Memory B cell (primary cell): ENCODE results near the gene CD72.

Experiments
- ATAC-seq: fragments of 150-1000 bp; cut with Tn5 transposase; 2 replicates; pipeline ENCODE4 v1.10.0; 2021; ENCODE audit warnings: low read depth, mild to moderate bottlenecking, moderate library complexity
- DNase-seq, 2 donors: peaks; one replicate each; pipeline ENCODE4 v3.0.0; 2022; ENCODE audit warnings: low spot score in 2 of 2
- H3K27ac Mint-ChIP-seq: one replicate; pipeline ENCODE4 v1.8.0; 2022; ENCODE audit warnings: mild to moderate bottlenecking, moderate library complexity, mixed read lengths
- H3K27me3 Mint-ChIP-seq: one replicate; pipeline ENCODE4 v1.8.0; 2022; ENCODE audit warnings: mixed read lengths
- H3K36me3 Mint-ChIP-seq: one replicate; pipeline ENCODE4 v1.8.0; 2022; ENCODE audit warnings: mild to moderate bottlenecking, mixed read lengths
- H3K4me1 Mint-ChIP-seq: one replicate; pipeline ENCODE4 v1.8.0; 2022; ENCODE audit warnings: mixed read lengths
- H3K4me3 Mint-ChIP-seq: one replicate; pipeline ENCODE4 v1.8.0; 2022; ENCODE audit warnings: mild to moderate bottlenecking, moderate library complexity, mixed read lengths
- H3K9me3 Mint-ChIP-seq: one replicate; pipeline ENCODE4 v1.8.0; 2022; ENCODE audit warnings: mixed read lengths

The CD72 gene, protein sequence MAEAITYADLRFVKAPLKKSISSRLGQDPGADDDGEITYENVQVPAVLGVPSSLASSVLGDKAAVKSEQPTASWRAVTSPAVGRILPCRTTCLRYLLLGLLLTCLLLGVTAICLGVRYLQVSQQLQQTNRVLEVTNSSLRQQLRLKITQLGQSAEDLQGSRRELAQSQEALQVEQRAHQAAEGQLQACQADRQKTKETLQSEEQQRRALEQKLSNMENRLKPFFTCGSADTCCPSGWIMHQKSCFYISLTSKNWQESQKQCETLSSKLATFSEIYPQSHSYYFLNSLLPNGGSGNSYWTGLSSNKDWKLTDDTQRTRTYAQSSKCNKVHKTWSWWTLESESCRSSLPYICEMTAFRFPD

GRCh38 chr9:35618325-35618727 lies at the start of gene CD72:
Gene CD72, minus strand, starts transcription at chr9:35618413. Its CDS starts 110 bp downstream, at chr9:35618303.
- DNase-seq: peak; percentile 47 to 48
- Mint-ChIP-seq H3K9me3 (no peaks in the 10 kb centered on the region), H3K36me3 (peaks cover 19% of the 10 kb centered on the region), H3K27me3 (no peaks in the 10 kb centered on the region), H3K4me3 (peak within 1 kb of the TSS; percentile 86), H3K4me1 (peaks cover 70% of the 10 kb centered on the region), H3K27ac (peak within 1 kb of the TSS; percentile 98)
- ATAC-seq: peak; percentile 60

DNA sequence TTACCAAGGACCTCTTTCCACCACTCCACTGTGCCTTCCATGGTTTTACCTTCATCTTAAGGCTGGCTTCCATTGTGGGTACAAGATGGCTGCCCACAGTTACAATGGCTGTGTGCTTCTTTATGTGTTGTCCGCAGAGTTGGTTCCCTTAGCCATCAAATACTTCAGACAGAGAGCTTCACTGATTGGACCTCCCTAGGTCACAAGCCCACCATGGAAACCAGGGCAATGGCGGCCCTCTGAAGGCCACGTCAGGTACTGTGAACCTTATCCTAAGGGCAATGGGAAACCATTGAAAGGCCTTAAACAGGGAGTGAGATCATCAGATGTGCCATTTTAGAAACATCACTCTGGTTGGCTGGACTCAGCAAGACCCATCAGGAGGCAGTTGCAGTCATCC lies 49.7 kb upstream of the CD72 start:
- ATAC-seq: no peak
- DNase-seq: no peak
- Mint-ChIP-seq H3K4me1 (peaks cover 13% of the 10 kb centered on the region), H3K4me3 (no peak overlapping the region), H3K27ac (no peak overlapping the region), H3K36me3 (no peaks in the 10 kb centered on the region), H3K9me3 (no peaks in the 10 kb centered on the region), H3K27me3 (no peaks in the 10 kb centered on the region)

DNA sequence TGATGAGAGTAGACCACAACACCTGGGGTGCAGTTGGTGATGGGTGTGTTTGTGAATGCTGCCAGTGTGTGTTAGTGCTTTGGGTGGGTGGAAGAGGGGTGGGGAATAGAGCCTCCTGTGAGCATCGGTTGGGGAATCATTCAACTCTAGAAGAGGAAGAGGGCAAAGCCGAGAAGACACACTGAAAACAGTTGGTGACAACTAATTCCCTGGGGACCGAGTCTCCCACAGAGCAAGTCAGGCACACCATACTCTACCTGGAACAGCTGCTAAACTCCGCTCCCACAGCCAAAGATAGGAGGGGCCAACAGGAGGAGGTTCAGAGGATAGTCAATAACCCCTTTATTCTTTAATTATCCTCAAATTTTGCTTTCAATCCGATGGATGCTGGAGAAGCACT lies 48.3 kb upstream of the CD72 start:
- H3K4me1 Mint-ChIP-seq: peaks cover 24% of the 10 kb centered on the region
- H3K27ac Mint-ChIP-seq: no peak overlapping the region
- DNase-seq: no peak
- no peaks in the 10 kb centered on the region for H3K36me3 Mint-ChIP-seq
- no peak overlapping the region for H3K4me3 Mint-ChIP-seq
- ATAC-seq: peak; percentile 52
- no peaks in the 10 kb centered on the region for H3K27me3 Mint-ChIP-seq
- H3K9me3 Mint-ChIP-seq: no peaks in the 10 kb centered on the region

- Mint-ChIP-seq H3K9me3 (no peaks in the 10 kb centered on the region), H3K4me3 (peak overlapping the region; percentile 83), H3K27me3 (no peaks in the 10 kb centered on the region), H3K36me3 (no peaks in the 10 kb centered on the region), H3K27ac (no peak overlapping the region), H3K4me1 (peaks cover 24% of the 10 kb centered on the region)
- ATAC-seq (no peak), DNase-seq (no peak)
These were observed 47.8 kb upstream of the CD72 start for GRCh38 chr9:35666045-35666444.

GRCh38 chr9:35665471-35665818 lies 47.2 kb upstream of the CD72 start:
- Mint-ChIP-seq H3K27me3 (no peaks in the 10 kb centered on the region), H3K9me3 (no peaks in the 10 kb centered on the region), H3K27ac (peak overlapping the region; percentile 22), H3K4me3 (peak overlapping the region; percentile 83), H3K36me3 (peaks cover 5% of the 10 kb centered on the region), H3K4me1 (peaks cover 24% of the 10 kb centered on the region)
- DNase-seq (no peak), ATAC-seq (no peak)

GRCh38 chr9:35664531-35665470 lies 46.6 kb upstream of the CD72 start, which contains the start of gene ARHGEF39:
Gene ARHGEF39, minus strand, starts transcription at chr9:35665195. Its CDS starts 26 bp downstream, at chr9:35665169.
- Mint-ChIP-seq H3K4me3 (peak within 1 kb of the TSS; percentile 83), H3K4me1 (peaks cover 24% of the 10 kb centered on the region), H3K27me3 (no peaks in the 10 kb centered on the region), H3K9me3 (no peaks in the 10 kb centered on the region), H3K27ac (peak within 1 kb of the TSS; percentile 22), H3K36me3 (peaks cover 7% of the 10 kb centered on the region)
- ATAC-seq: peak; percentile 58
- DNase-seq: no peak

DNA sequence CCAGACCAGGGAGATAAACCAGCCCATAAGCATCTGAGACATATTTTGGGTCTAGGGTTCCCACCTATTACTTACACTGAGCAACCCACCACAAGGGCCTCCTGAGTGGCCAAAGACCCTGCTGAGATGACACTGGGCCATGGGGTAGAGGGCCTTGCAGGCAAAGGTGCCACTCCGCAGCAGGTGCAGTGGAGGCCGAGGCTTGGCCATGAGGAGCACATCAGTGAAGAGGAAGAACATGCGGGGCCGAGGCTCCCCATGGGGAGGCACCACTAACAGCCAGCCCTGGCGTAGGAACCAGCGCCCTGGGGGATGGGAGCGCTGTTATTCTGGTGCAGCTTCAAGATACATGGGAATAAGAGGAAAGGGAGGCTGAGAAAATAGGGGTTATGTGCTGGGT lies 44.2 kb upstream of the CD72 start:
- ATAC-seq: no peak
- Mint-ChIP-seq H3K27ac (peak overlapping the region; percentile 13), H3K9me3 (no peaks in the 10 kb centered on the region), H3K36me3 (peaks cover 7% of the 10 kb centered on the region), H3K27me3 (no peaks in the 10 kb centered on the region), H3K4me1 (peaks cover 40% of the 10 kb centered on the region), H3K4me3 (no peak overlapping the region)
- DNase-seq: no peak

- H3K9me3 Mint-ChIP-seq: no peaks in the 10 kb centered on the region
- H3K4me1 Mint-ChIP-seq: peaks cover 44% of the 10 kb centered on the region
- no peak for DNase-seq
- no peaks in the 10 kb centered on the region for H3K27me3 Mint-ChIP-seq
- H3K36me3 Mint-ChIP-seq: peaks cover 7% of the 10 kb centered on the region
- peak overlapping the region; percentile 13 for H3K27ac Mint-ChIP-seq
- no peak overlapping the region for H3K4me3 Mint-ChIP-seq
- ATAC-seq: no peak
These were observed 43.6 kb upstream of the CD72 start for GRCh38 chr9:35661756-35662350.

DNA sequence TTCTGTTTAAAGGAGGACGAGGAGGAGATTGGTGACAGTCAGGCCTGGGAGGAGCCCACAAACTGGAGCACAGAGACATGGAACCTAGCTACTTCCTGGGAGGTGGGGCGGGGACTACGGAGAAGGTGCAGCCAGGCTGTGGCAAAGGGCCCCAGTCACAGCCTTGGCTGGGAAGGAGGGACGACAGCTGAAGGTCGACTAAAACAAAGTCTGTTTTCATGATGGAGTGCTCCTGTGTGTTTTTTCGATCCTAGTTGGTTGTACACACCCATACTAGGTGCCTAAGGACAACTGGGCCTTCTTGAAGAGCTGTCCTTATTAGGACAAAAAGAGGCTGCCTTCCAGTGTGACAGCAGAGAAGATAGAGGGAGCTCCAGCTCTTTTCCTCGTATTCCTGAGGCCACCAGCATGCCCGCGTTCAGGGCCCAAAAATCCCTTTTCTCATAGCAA lies 42.8 kb upstream of the CD72 start:
- ATAC-seq: no peak
- Mint-ChIP-seq H3K4me1 (peaks cover 41% of the 10 kb centered on the region), H3K9me3 (no peaks in the 10 kb centered on the region), H3K36me3 (peaks cover 7% of the 10 kb centered on the region), H3K4me3 (no peak overlapping the region), H3K27ac (peak overlapping the region; percentile 13), H3K27me3 (no peaks in the 10 kb centered on the region)
- no peak for DNase-seq

DNA sequence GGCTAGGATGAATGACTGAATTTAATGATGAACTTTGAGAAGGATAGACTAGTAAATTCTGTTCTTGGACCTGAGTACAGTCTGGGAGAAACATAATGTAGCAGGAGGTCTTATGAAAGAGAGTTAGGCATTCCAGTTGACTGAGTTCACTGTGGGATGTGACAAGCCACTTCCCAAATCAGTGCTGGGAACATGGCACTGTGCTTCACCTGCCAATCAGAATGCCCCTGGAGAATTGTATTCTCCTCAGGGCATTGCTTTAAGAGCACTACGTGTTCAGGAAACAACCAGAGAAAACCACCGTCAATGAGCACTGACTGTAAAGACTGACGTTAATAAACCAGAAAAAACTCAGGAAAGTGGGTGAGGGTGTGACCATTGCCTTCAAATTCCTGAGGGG lies 41.1 kb upstream of the CD72 start:
- DNase-seq (no peak), ATAC-seq (no peak)
- H3K36me3 Mint-ChIP-seq: peaks cover 7% of the 10 kb centered on the region
- H3K4me1 Mint-ChIP-seq: peaks cover 39% of the 10 kb centered on the region
- no peaks in the 10 kb centered on the region for H3K9me3 Mint-ChIP-seq
- H3K27ac Mint-ChIP-seq: peak overlapping the region; percentile 100
- peak overlapping the region; percentile 90 for H3K4me3 Mint-ChIP-seq
- no peaks in the 10 kb centered on the region for H3K27me3 Mint-ChIP-seq

DNA sequence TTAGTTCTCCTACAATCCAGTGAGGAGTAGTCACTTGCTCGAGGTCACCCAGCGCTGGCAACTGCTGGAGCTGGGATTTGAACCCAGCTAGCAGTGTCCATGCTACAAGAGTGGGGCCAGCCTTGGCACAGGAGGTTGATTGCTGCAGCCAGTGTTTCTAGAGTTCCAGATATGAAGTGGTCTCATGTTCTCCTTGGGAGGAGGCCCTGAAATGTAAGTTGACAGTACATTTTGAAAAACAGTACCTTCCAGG lies 40.7 kb upstream of the CD72 start:
- Mint-ChIP-seq H3K4me3 (peak overlapping the region; percentile 90), H3K27ac (peak overlapping the region; percentile 100), H3K36me3 (peaks cover 7% of the 10 kb centered on the region), H3K27me3 (no peaks in the 10 kb centered on the region), H3K4me1 (peaks cover 39% of the 10 kb centered on the region), H3K9me3 (no peaks in the 10 kb centered on the region)
- ATAC-seq (no peak), DNase-seq (no peak)

GRCh38 chr9:35658137-35658967 lies 40.1 kb upstream of the CD72 start, which contains the start of gene CCDC107:
Gene CCDC107, plus strand, starts transcription at chr9:35658292. Its CDS starts 88 bp downstream, at chr9:35658380.
- no peaks in the 10 kb centered on the region for H3K27me3 Mint-ChIP-seq
- peak within 1 kb of the TSS; percentile 100 for H3K27ac Mint-ChIP-seq
- H3K4me3 Mint-ChIP-seq: peak within 1 kb of the TSS; percentile 90
- H3K36me3 Mint-ChIP-seq: peaks cover 7% of the 10 kb centered on the region
- DNase-seq (peak; percentile 88 to 91), ATAC-seq (peak; percentile 60)
- no peaks in the 10 kb centered on the region for H3K9me3 Mint-ChIP-seq
- peaks cover 39% of the 10 kb centered on the region for H3K4me1 Mint-ChIP-seq

GRCh38 chr9:35657546-35658136 lies 39.4 kb upstream of the CD72 start, which contains the start of gene RMRP:
Gene RMRP, minus strand, starts transcription at chr9:35658019.
- Mint-ChIP-seq H3K9me3 (no peaks in the 10 kb centered on the region), H3K27ac (peak within 1 kb of the TSS; percentile 100), H3K36me3 (peaks cover 7% of the 10 kb centered on the region), H3K4me1 (peaks cover 38% of the 10 kb centered on the region), H3K4me3 (peak within 1 kb of the TSS; percentile 90), H3K27me3 (no peaks in the 10 kb centered on the region)
- peak; percentile 77 for ATAC-seq
- peak; percentile 84 to 87 for DNase-seq
